Measurements from ENCODE around the gene NTMT2. TPM values are rescaled to one million over a fixed set of nuclear protein-coding genes. Genes with fewer than 3 reads are reported as not detected.

The NTMT2 gene
- total and polyA plus RNA-seq, 2 of the 8 experiments (the other 6 are each of a cell fraction or from before 2014, with no cell fraction given) = 0.38 TPM; not detected in 1

DNA sequence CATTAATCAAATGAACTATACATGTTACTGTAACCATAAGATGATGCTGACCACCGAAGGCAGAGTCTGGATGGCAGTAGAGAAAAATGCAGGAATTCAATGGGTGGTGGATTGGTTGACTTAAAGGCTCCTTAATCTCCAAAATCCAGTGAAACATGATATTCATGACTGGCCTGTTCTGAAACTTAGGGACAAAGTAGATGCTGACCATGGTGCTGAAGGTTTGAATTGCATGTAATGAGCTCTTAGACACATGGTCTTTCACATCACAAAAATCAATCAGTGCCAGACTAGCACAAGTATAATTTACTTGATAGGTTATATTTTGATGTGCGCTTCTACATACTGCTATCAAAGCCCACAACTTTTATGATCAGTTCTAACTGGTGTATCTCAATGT lies 30.9 kb upstream of the NTMT2 start:
- no peak for FAIRE-seq
- Histone ChIP-seq H4K91ac (replicated peaks; ENCODE audit: insufficient read length, low read length) (no peak overlapping the region), H3K4me1 (replicated peaks in 1 of 4; ENCODE audit: control insufficient read depth in 3 of 4, insufficient read depth in 4 of 4, low read length in 3 of 4) (no peaks in the 10 kb centered on the region), H3K79me2 (ENCODE audit: control insufficient read depth in 1 of 2, insufficient read depth in 2 of 2, low read length in 2 of 2) (no peaks in the 10 kb centered on the region), H3K14ac (ENCODE audit: insufficient read length) (no peak overlapping the region), H3K36me3 (ENCODE audit: control insufficient read depth in 2 of 4, insufficient read depth in 4 of 4, low read length in 3 of 4) (no peaks in the 10 kb centered on the region), H4K5ac (ENCODE audit: insufficient read length, low read depth, low read length) (no peak overlapping the region), H3K4me2 (ENCODE audit: insufficient read depth in 1 of 2, low read depth in 2 of 2, low read length in 2 of 2) (no peak overlapping the region), H3K18ac (ENCODE audit: extremely low read depth, low read length) (no peak overlapping the region), H3K23me2 (ENCODE audit: low read depth, low read length) (no peaks in the 10 kb centered on the region), H3K4me3 (ENCODE audit: extremely low read depth in 1 of 4, insufficient read depth in 2 of 4, low read depth in 3 of 4, low read length in 4 of 4) (no peak overlapping the region), H3K79me1 (ENCODE audit: low read depth, low read length) (no peaks in the 10 kb centered on the region), H3K9ac (replicated peaks in 1 of 4; ENCODE audit: extremely low read depth in 1 of 4, low read depth in 3 of 4, low read length in 3 of 4) (no peak overlapping the region), H3K56ac (replicated peaks; ENCODE audit: insufficient read length, low read depth, low read length) (no peak overlapping the region), H2BK120ac (replicated peaks; ENCODE audit: low read depth, low read length) (no peak overlapping the region), H3K9me3 (ENCODE audit: insufficient read depth in 2 of 2, low read depth in 1 of 2, low read length in 1 of 2) (peaks cover 8 to 22% of the 10 kb centered on the region in 2 experiments), H2BK15ac (ENCODE audit: low read length) (no peak overlapping the region), H3K4ac (replicated peaks; ENCODE audit: insufficient read length, low read depth, low read length) (no peak overlapping the region), H2BK20ac (ENCODE audit: low read length) (no peak overlapping the region), H3K27me3 (replicated peaks in 1 of 4; ENCODE audit: control insufficient read depth in 3 of 4, extremely low read depth in 1 of 4, insufficient read depth in 3 of 4, low read length in 3 of 4) (no peaks in the 10 kb centered on the region), H3K23ac (ENCODE audit: insufficient read length) (no peak overlapping the region), H3K27ac (ENCODE audit: low read depth, low read length) (no peak overlapping the region), H2BK5ac (ENCODE audit: low read depth, low read length) (no peak overlapping the region), H4K8ac (ENCODE audit: extremely low read depth, insufficient read depth, low read length) (no peak overlapping the region), H2AK5ac (ENCODE audit: low read depth, low read length) (no peak overlapping the region), H2AFZ (ENCODE audit: low read length) (no peak overlapping the region), H4K20me1 (replicated peaks in 1 of 2; ENCODE audit: control insufficient read depth in 1 of 2, insufficient read depth in 2 of 2, low read length in 2 of 2) (no peaks in the 10 kb centered on the region), H2BK12ac (ENCODE audit: low read depth, low read length) (no peak overlapping the region)
- WGBS, 2 experiments (ENCODE audit: extremely low coverage in 1 of 2, insufficient coverage in 1 of 2, insufficient read length in 1 of 2, insufficient replicate concordance in 2 of 2, low coverage in 1 of 2, low lambda C conversion rate in 2 of 2, missing lambda C conversion rate in 1 of 2) = 90% methylated on average over 2 of the region's 2 CpGs; no CpG with 5 or more reads in 1 of the 2 experiments
- no peak for DNase-seq (ENCODE audit: low read depth in 1 of 2, low spot score in 2 of 2)
- CTCF ChIA-PET (ENCODE audit: partially characterized antibody) = no interaction called here
- POLR2A ChIA-PET (ENCODE audit: partially characterized antibody) = no interaction called here
- TF ChIP-seq CHD1 (IDR thresholded peaks at IDR 0.05; ENCODE audit: low read depth, low read length) (no peak), USF2 (IDR thresholded peaks at IDR 0.05; ENCODE audit: low read length) (no peak), SP2 (IDR thresholded peaks at IDR 0.05; ENCODE audit: low read length) (no peak), CREB1 (IDR thresholded peaks at IDR 0.05) (no peak), SAP30 (IDR thresholded peaks at IDR 0.05; ENCODE audit: insufficient read depth, insufficient replicate concordance, low read length) (no peak), EP300 (IDR thresholded peaks at IDR 0.05; ENCODE audit: borderline replicate concordance in 1 of 2, low read depth in 2 of 2, low read length in 2 of 2) (no peak), CBX8 (IDR thresholded peaks at IDR 0.05; ENCODE audit: borderline replicate concordance, low read depth, low read length) (no peak), RAD21 (IDR thresholded peaks at IDR 0.05 in 1 of 2, conservative IDR thresholded peaks at IDR 0.05 in 1 of 2; ENCODE audit: low read depth in 2 of 2, low read length in 2 of 2) (no peak), EGR1 (IDR thresholded peaks at IDR 0.05; ENCODE audit: borderline replicate concordance, low read depth, low read length) (no peak), HDAC6 (IDR thresholded peaks at IDR 0.05; ENCODE audit: low read depth, low read length) (no peak), KDM1A (IDR thresholded peaks at IDR 0.05; ENCODE audit: borderline replicate concordance, low read length) (no peak)
